Suprapubic skin (tissue), 4 donors: ENCODE measurements around the gene AK4. TPM values are rescaled to one million over a fixed set of nuclear protein-coding genes. Genes with fewer than 3 reads are reported as not detected.

Source experiments
- DNase-seq, 2 donors: peaks; one replicate each; pipeline ENCODE4 v3.0.0-alpha.2; 2019; ENCODE audit warnings: low spot score in 2 of 2
- H3K27ac ChIP-seq: fragments of 200-600 bp; sonication (generic); one replicate; pipeline ENCODE4 v1.5.1; 2019
- H3K27me3 ChIP-seq: fragments of 200-600 bp; sonication (generic); one replicate; pipeline ENCODE4 v1.5.1; 2019
- H3K36me3 ChIP-seq: fragments of 200-600 bp; sonication (generic); one replicate; pipeline ENCODE4 v1.5.1; 2019
- H3K4me1 ChIP-seq: fragments of 200-600 bp; sonication (generic); one replicate; pipeline ENCODE4 v1.5.1; 2019
- H3K4me3 ChIP-seq: fragments of 200-600 bp; sonication (generic); one replicate; pipeline ENCODE4 v1.5.1; 2019; ENCODE audit warnings: mild to moderate bottlenecking
- H3K9me3 ChIP-seq: fragments of 200-600 bp; sonication (generic); one replicate; pipeline ENCODE4 v1.5.1; 2019
- CTCF ChIP-seq, 2 donors: fragments of 200-600 bp in 1 of 2; fragments of 450-650 bp in 1 of 2; sonication (generic) in 1 of 2; IDR thresholded peaks; one replicate each; pipeline ENCODE4 v1.5.1; 2016 to 2019; ENCODE audit warnings: antibody characterized with exemption in 2 of 2, mild to moderate bottlenecking in 1 of 2, moderate library complexity in 1 of 2
- EP300 ChIP-seq: sonication (generic); formaldehyde crosslinking; IDR thresholded peaks from one replicate; pipeline ENCODE4 v1.6.1; 2017; ENCODE audit warnings: antibody characterized with exemption
- POLR2A ChIP-seq, 2 donors: fragments of 450-650 bp; IDR thresholded peaks; one replicate each; pipeline ENCODE4 v1.6.1; 2017; ENCODE audit warnings: antibody characterized with exemption in 2 of 2, mild to moderate bottlenecking in 2 of 2, moderate library complexity in 2 of 2
- POLR2AphosphoS5 ChIP-seq, 3 donors: sonication (generic); formaldehyde crosslinking; IDR thresholded peaks; one replicate each; pipeline ENCODE4 v1.6.1; 2017; ENCODE audit warnings: antibody characterized with exemption in 3 of 3
- WGBS: methylation state at CpG from one replicate; pipeline ENCODE4 v1.1.5; 2018; 5-methylcytosine and 5-hydroxymethylcytosine counted together
- total RNA-seq, 4 donors: library from RNA; depleted of rRNA; stranded (reverse); fragments of >200 nt; gene quantifications; one replicate each; pipeline ENCODE4 v1.1.0, GENCODE V29; 2016

AK4 gene
- total RNA-seq, 4 donors from 2014 or later, result 35.7 to 62.5 (median 54.8) TPM

- 90% methylated on average over 5 of the region's 5 CpGs for WGBS
Observed at GRCh38 chr1:65193129-65193695, 45.2 kb downstream of the AK4 start.

GRCh38 chr1:65195495-65196417 lies 47.8 kb downstream of the AK4 start:
- no peaks in the 10 kb centered on the region for H3K4me1 ChIP-seq
- no peaks in the 10 kb centered on the region for H3K27me3 ChIP-seq
- 89% methylated on average over 9 of the region's 9 CpGs for WGBS
- peaks cover 7% of the 10 kb centered on the region for H3K36me3 ChIP-seq
- DNase-seq, result no peak
- no peaks in the 10 kb centered on the region for H3K9me3 ChIP-seq
- no peak overlapping the region for H3K4me3 ChIP-seq
- H3K27ac ChIP-seq, result no peak overlapping the region
- no peak for TF ChIP-seq CTCF (IDR thresholded peaks at IDR 0.05)
- no peak for TF ChIP-seq POLR2A (IDR thresholded peaks at IDR 0.05)
- TF ChIP-seq EP300, result no peak
- TF ChIP-seq POLR2AphosphoS5 (IDR thresholded peaks at IDR 0.05), result no peak

More at GRCh38 chr1:65193129-65193695, 45.2 kb downstream of the AK4 start:
- peaks cover 7% of the 10 kb centered on the region for H3K36me3 ChIP-seq
- no peak overlapping the region for H3K27ac ChIP-seq
- H3K4me3 ChIP-seq, result no peak overlapping the region
- no peak for DNase-seq
- H3K27me3 ChIP-seq, result no peaks in the 10 kb centered on the region
- no peaks in the 10 kb centered on the region for H3K4me1 ChIP-seq
- H3K9me3 ChIP-seq, result no peaks in the 10 kb centered on the region
- TF ChIP-seq POLR2A (IDR thresholded peaks at IDR 0.05) (no peak), POLR2AphosphoS5 (IDR thresholded peaks at IDR 0.05) (no peak), CTCF (IDR thresholded peaks at IDR 0.05) (no peak), EP300 (no peak)

- Histone ChIP-seq H3K36me3 (peaks cover 7% of the 10 kb centered on the region), H3K27me3 (no peaks in the 10 kb centered on the region), H3K4me3 (no peak overlapping the region), H3K9me3 (no peaks in the 10 kb centered on the region), H3K4me1 (no peaks in the 10 kb centered on the region), H3K27ac (no peak overlapping the region)
- WGBS, result 87% methylated on average over 5 of the region's 5 CpGs
- TF ChIP-seq CTCF (IDR thresholded peaks at IDR 0.05) (no peak), EP300 (no peak), POLR2A (IDR thresholded peaks at IDR 0.05) (no peak), POLR2AphosphoS5 (IDR thresholded peaks at IDR 0.05) (no peak)
- DNase-seq, result no peak
Observed at GRCh38 chr1:65196926-65197325, 48.9 kb downstream of the AK4 start.

- DNase-seq, result no peak
- no peak for TF ChIP-seq CTCF (IDR thresholded peaks at IDR 0.05)
- TF ChIP-seq POLR2AphosphoS5 (IDR thresholded peaks at IDR 0.05), result no peak
- no peak for TF ChIP-seq EP300
- no peak for TF ChIP-seq POLR2A (IDR thresholded peaks at IDR 0.05)
- no peak overlapping the region for H3K27ac ChIP-seq
- no peak overlapping the region for H3K4me3 ChIP-seq
- H3K9me3 ChIP-seq, result no peaks in the 10 kb centered on the region
- H3K27me3 ChIP-seq, result no peaks in the 10 kb centered on the region
- H3K4me1 ChIP-seq, result no peaks in the 10 kb centered on the region
- WGBS, result 90% methylated on average over 4 of the region's 4 CpGs
- peaks cover 6% of the 10 kb centered on the region for H3K36me3 ChIP-seq
Observed at GRCh38 chr1:65197636-65198035, 49.6 kb downstream of the AK4 start.

- Histone ChIP-seq H3K27me3 (no peaks in the 10 kb centered on the region), H3K27ac (no peak overlapping the region), H3K9me3 (no peaks in the 10 kb centered on the region), H3K4me1 (no peaks in the 10 kb centered on the region), H3K4me3 (no peak overlapping the region), H3K36me3 (peaks cover 2% of the 10 kb centered on the region)
- 4% methylated on average over 1 of the region's 1 CpG for WGBS
- DNase-seq, result no peak
- TF ChIP-seq POLR2A (IDR thresholded peaks at IDR 0.05), result no peak
- no peak for TF ChIP-seq POLR2AphosphoS5 (IDR thresholded peaks at IDR 0.05)
- no peak for TF ChIP-seq CTCF (IDR thresholded peaks at IDR 0.05)
- no peak for TF ChIP-seq EP300
Observed at GRCh38 chr1:65198096-65198495, 50.1 kb downstream of the AK4 start.
